Measurements from ENCODE around the gene TET3.

GRCh38 chr2:73999881-74000597 lies 15.3 kb downstream of the TET3 start:
- TF ChIP-seq YY1 (IDR thresholded peaks at IDR 0.05; ENCODE audit: insufficient read depth, insufficient read length) (no peak), ZNF274 (IDR thresholded peaks at IDR 0.05; ENCODE audit: low read depth, low read length) (no peak)

Data from NT2/D1 (cell line).